Natural killer cell (primary cell): ENCODE results near the gene TBR1. TPM values are rescaled to one million over a fixed set of nuclear protein-coding genes. Genes with fewer than 3 reads are reported as not detected.

ENCODE experiments used
- ATAC-seq, 3 donors: fragments of 150-1000 bp in 2 of 3; fragments of 200-7000 bp in 1 of 3; cut with Tn5 transposase; 1 replicate in 1 of 3; 2 replicates in 2 of 3; pipeline ENCODE4 v1.10.0; 2021; ENCODE audit warnings: mild to moderate bottlenecking in 2 of 3, moderate library complexity in 2 of 3
- DNase-seq, 2 donors: peaks; one replicate each; pipeline versions ENCODE4 v3.0.0 to v3.0.0-alpha.2; 2013 to 2021; ENCODE audit warnings: mixed read lengths in 1 of 2
- H3K27ac ChIP-seq: one replicate; pipeline ENCODE4 v1.5.1; 2013; ENCODE audit warnings: mild to moderate bottlenecking, low read length
- H3K27me3 ChIP-seq: one replicate; pipeline ENCODE4 v1.6.1; 2013; ENCODE audit warnings: low read length; ENCODE audit not compliant: control insufficient read depth, insufficient read depth
- H3K36me3 ChIP-seq: one replicate; pipeline ENCODE4 v1.6.1; 2013; ENCODE audit warnings: low read length; ENCODE audit not compliant: control insufficient read depth, insufficient read depth
- H3K4me1 ChIP-seq: one replicate; pipeline ENCODE4 v1.6.1; 2013; ENCODE audit warnings: low read length; ENCODE audit not compliant: control insufficient read depth, insufficient read depth
- H3K4me3 ChIP-seq: one replicate; pipeline ENCODE4 v1.5.1; 2013; ENCODE audit warnings: low read length
- H3K9me3 ChIP-seq: one replicate; pipeline ENCODE4 v1.6.1; 2013; ENCODE audit warnings: low read length; ENCODE audit not compliant: control insufficient read depth, insufficient read depth
- H3K27ac Mint-ChIP-seq, 2 donors: one replicate each; pipeline ENCODE4 v1.8.0; 2022; ENCODE audit warnings: mild to moderate bottlenecking in 2 of 2, mixed read lengths in 2 of 2, moderate library complexity in 1 of 2
- H3K27me3 Mint-ChIP-seq, 2 donors: one replicate each; pipeline ENCODE4 v1.8.0; 2022; ENCODE audit warnings: low read depth in 2 of 2, mixed read lengths in 2 of 2
- H3K36me3 Mint-ChIP-seq: one replicate; pipeline ENCODE4 v1.8.0; 2022; ENCODE audit warnings: mixed read lengths
- H3K4me1 Mint-ChIP-seq, 2 donors: one replicate each; pipeline ENCODE4 v1.8.0; 2022; ENCODE audit warnings: mixed read lengths in 2 of 2
- H3K4me3 Mint-ChIP-seq: one replicate; pipeline ENCODE4 v1.8.0; 2022; ENCODE audit warnings: mild to moderate bottlenecking, moderate library complexity, mixed read lengths
- H3K9me3 Mint-ChIP-seq, 2 donors: one replicate each; pipeline ENCODE4 v1.8.0; 2022; ENCODE audit warnings: mixed read lengths in 2 of 2
- CTCF ChIP-seq: fragments of 200-600 bp; IDR thresholded peaks from one replicate; pipeline ENCODE4 v1.8.0; 2022; ENCODE audit warnings: antibody characterized with exemption
- WGBS: methylation state at CpG from one replicate; pipeline ENCODE4 v1.1.7; 2013; ENCODE audit warnings: missing lambda C conversion rate; ENCODE audit not compliant: insufficient coverage; 5-methylcytosine and 5-hydroxymethylcytosine counted together
- intact Hi-C: fragments of 100-400 bp; cut with micrococcal nuclease; formaldehyde crosslinking; loops from one replicate; pipeline ENCODE4 v1.14.2; 2022
- total RNA-seq, 4 donors: library from RNA; stranded (reverse); fragments of 120-200 nt in 1 of 4; gene quantifications; one replicate each; pipeline versions ENCODE4 v1.2.3 to v1.2.4, GENCODE V29; 2013 to 2022

The TBR1 gene
- total RNA-seq, 3 donors from 2014 or later (not counting 1 experiment from before 2014, with no cell fraction given), result not detected

DNA sequence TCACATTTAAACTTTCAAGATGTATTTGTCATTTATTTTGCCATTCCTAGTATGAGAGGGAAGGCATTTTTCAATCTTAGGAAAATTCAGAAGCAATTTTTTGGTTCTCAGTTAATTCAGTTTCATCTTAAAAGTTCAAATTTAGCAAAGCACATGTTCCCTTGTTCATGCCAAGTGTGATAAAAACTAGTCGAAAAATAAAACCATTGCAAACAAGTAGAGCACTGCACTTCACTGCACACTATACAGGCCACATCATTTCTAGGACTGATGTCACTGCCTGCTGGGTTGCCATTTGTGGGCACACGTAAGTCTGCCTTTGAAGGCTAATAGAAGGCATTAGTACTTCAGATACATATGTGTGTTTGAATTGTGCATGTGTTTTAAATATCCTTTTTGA is 14.3 kb downstream of the TBR1 start:
- peaks cover 47 to 86% of the 10 kb centered on the region in 2 donors for H3K27me3 Mint-ChIP-seq

DNA sequence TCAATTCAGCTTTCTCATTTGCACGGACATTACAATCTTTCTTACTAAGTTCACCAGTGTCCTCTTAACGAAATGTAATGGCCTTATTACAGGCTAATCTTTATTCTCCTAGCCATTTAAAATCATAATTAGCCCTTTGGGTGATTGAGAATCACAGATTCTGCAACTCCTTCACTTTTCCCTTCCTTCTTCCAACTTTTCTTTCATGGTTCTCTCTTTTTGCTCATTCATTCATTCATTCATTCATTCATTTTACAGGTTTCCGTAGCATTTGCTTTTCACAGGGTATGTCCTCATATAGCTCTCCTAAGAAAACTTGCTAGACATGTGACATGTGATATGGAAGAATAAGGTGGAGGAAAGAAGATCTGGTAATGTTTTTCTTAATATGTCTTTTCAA is 16.0 kb downstream of the TBR1 start:
- Mint-ChIP-seq H3K9me3 (peaks cover 0 to 2% of the 10 kb centered on the region in 2 donors), H3K4me3 (no peak overlapping the region), H3K27me3 (peaks cover 38 to 80% of the 10 kb centered on the region in 2 donors), H3K4me1 (peaks cover 5 to 7% of the 10 kb centered on the region in 2 donors), H3K27ac (no peak overlapping the region), H3K36me3 (no peaks in the 10 kb centered on the region)
- Histone ChIP-seq H3K36me3 (no peaks in the 10 kb centered on the region), H3K4me1 (peaks cover 7% of the 10 kb centered on the region), H3K27me3 (peaks cover 30% of the 10 kb centered on the region), H3K27ac (no peak overlapping the region), H3K4me3 (no peak overlapping the region), H3K9me3 (no peaks in the 10 kb centered on the region)
- intact Hi-C loops, result no loop called here
- WGBS, result 91% methylated on average over 3 of the region's 3 CpGs
- no peak for TF ChIP-seq CTCF
- DNase-seq, result no peak
- ATAC-seq, result no peak

More for the DNA sequence above, 14.3 kb downstream of the TBR1 start:
- no peak overlapping the region for H3K27ac ChIP-seq
- peaks cover 13 to 19% of the 10 kb centered on the region in 2 donors for H3K4me1 Mint-ChIP-seq
- H3K36me3 Mint-ChIP-seq, result no peaks in the 10 kb centered on the region
- 89% methylated on average over 1 of the region's 2 CpGs for WGBS
- DNase-seq, result no peak
- no peak for ATAC-seq
- TF ChIP-seq CTCF, result no peak
- no peak overlapping the region for H3K27ac Mint-ChIP-seq
- H3K27me3 ChIP-seq, result peaks cover 45% of the 10 kb centered on the region
- intact Hi-C loops, result no loop called here
- no peak overlapping the region for H3K4me3 Mint-ChIP-seq
- peaks cover 0 to under 1% of the 10 kb centered on the region in 2 donors for H3K9me3 Mint-ChIP-seq
- no peaks in the 10 kb centered on the region for H3K36me3 ChIP-seq
- peaks cover 12% of the 10 kb centered on the region for H3K4me1 ChIP-seq
- H3K4me3 ChIP-seq, result no peak overlapping the region
- peaks cover 4% of the 10 kb centered on the region for H3K9me3 ChIP-seq

GRCh38 chr2:161434118-161434517 is 18.0 kb downstream of the TBR1 start:
- Mint-ChIP-seq H3K4me1 (no peaks in the 10 kb centered on the region), H3K36me3 (no peaks in the 10 kb centered on the region), H3K9me3 (peaks cover 0 to 2% of the 10 kb centered on the region in 2 donors), H3K27ac (no peak overlapping the region), H3K27me3 (peaks cover 33 to 76% of the 10 kb centered on the region in 2 donors), H3K4me3 (no peak overlapping the region)
- no peak overlapping the region for H3K27ac ChIP-seq
- DNase-seq (no peak), ATAC-seq (no peak)
- no CpG with 5 or more reads among the region's 1 CpG for whole genome bisulfite sequencing
- no peak for TF ChIP-seq CTCF
- H3K36me3 ChIP-seq, result no peaks in the 10 kb centered on the region
- H3K4me1 ChIP-seq, result no peaks in the 10 kb centered on the region
- no peaks in the 10 kb centered on the region for H3K9me3 ChIP-seq
- H3K27me3 ChIP-seq, result peaks cover 20% of the 10 kb centered on the region
- intact Hi-C loops, result no loop called here
- H3K4me3 ChIP-seq, result no peak overlapping the region

DNA sequence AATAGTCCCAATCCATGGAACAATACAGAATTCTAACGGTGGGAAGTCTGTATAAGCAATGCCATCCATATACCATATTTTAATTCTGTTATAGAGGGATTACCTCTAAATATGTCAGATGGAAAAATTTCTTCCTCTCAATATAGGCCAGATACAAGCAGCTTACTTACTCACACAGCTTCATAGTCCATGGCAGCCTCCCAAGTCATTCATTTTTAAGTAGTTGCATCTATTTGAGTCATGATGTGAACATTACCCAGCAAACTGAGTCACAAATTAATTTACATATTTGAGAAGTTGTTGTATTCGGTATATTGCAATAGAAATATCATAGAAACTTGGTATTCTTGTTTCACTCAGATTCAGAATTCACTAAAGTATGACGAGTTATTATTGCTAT is 20.3 kb downstream of the TBR1 start:
- no peaks in the 10 kb centered on the region for H3K4me1 ChIP-seq
- no peak overlapping the region for H3K27ac ChIP-seq
- Mint-ChIP-seq H3K9me3 (peaks cover 0 to 2% of the 10 kb centered on the region in 2 donors), H3K4me3 (no peak overlapping the region), H3K36me3 (no peaks in the 10 kb centered on the region), H3K27me3 (peaks cover 27 to 54% of the 10 kb centered on the region in 2 donors), H3K27ac (no peak overlapping the region), H3K4me1 (no peaks in the 10 kb centered on the region)
- no peaks in the 10 kb centered on the region for H3K36me3 ChIP-seq
- peaks cover 7% of the 10 kb centered on the region for H3K27me3 ChIP-seq
- H3K4me3 ChIP-seq, result no peak overlapping the region
- H3K9me3 ChIP-seq, result no peaks in the 10 kb centered on the region
- DNase-seq (no peak), ATAC-seq (no peak)
- TF ChIP-seq CTCF, result no peak
- no CpG with 5 or more reads among the region's 3 CpGs for WGBS
- intact Hi-C loops, result no loop called here
